HepG2 (cell line): ENCODE data around the gene GLO1. TPM values are rescaled to one million over a fixed set of nuclear protein-coding genes. Genes with fewer than 3 reads are reported as not detected.

ENCODE experiments used
- ATAC-seq: fragments of 200-7000 bp; cut with Tn5 transposase; 3 replicates; pipeline ENCODE4 v1.9.1; 2020; ENCODE audit warnings: mild to moderate bottlenecking, moderate library complexity
- BruUV-seq: library from RNA; stranded (reverse); fragments of 400-500 nt; replicated peaks from 2 replicates; lab custom pipeline; 2021; lab: Mats Ljungman, UMichigan
- CTCF ChIA-PET: fragments of 300-600 bp; formaldehyde crosslinking; extraction: SDS; loops from one replicate; lab custom pipeline; 2021; ENCODE audit warnings: low total read pairs, inconsistent platforms, low intra/inter-chr PET ratio; lab: Yijun Ruan, JAX
- POLR2A ChIA-PET: fragments of 350-600 bp; sonication (Branson Sonifier 250); formaldehyde crosslinking; loops from one replicate; lab custom pipeline; 2020; ENCODE audit warnings: antibody characterized with exemption, inconsistent platforms; lab: Yijun Ruan, JAX
- DNase-seq: peaks from one replicate; pipeline ENCODE4 v3.0.0-alpha.2; 2015; ENCODE audit warnings: low spot score
- FAIRE-seq: peaks from 3 replicates; lab custom pipeline; 2011; peaks lifted over from hg19 to GRCh38; lab: Jason Lieb, UNC
- H2AFZ ChIP-seq: one replicate; pipeline ENCODE4 v1.6.1; 2011; ENCODE audit warnings: low read length, inconsistent platforms
- H3K27ac ChIP-seq: fragments of 300-600 bp; 3 replicates; pipeline ENCODE4 v1.8.0; 2011; ENCODE audit warnings: mixed run types, mild to moderate bottlenecking, mixed read lengths, low read length, inconsistent platforms; ENCODE audit not compliant: insufficient read depth; ENCODE audit errors: extremely low read length
- H3K27me3 ChIP-seq, 2 experiments: fragments of 200-600 bp in 1 of 2; 2 replicates in 1 of 2; 3 replicates in 1 of 2; pipeline versions ENCODE4 v1.6.0 to v1.8.0; 2011; ENCODE audit warnings: low read length in 2 of 2, mild to moderate bottlenecking in 2 of 2, moderate library complexity in 2 of 2, inconsistent platforms in 1 of 2; ENCODE audit not compliant: insufficient read depth in 2 of 2, control insufficient read depth in 1 of 2
- H3K36me3 ChIP-seq, 2 experiments: fragments of 200-600 bp in 1 of 2; replicated peaks in 1 of 2; 2 replicates in 1 of 2; 3 replicates in 1 of 2; pipeline versions ENCODE4 v1.5.1 to v1.8.0; 2011; ENCODE audit warnings: low read length in 2 of 2, inconsistent platforms in 1 of 2; ENCODE audit not compliant: insufficient read depth in 2 of 2, control insufficient read depth in 1 of 2
- H3K4me1 ChIP-seq: 2 replicates; pipeline ENCODE4 v1.5.1; 2012; ENCODE audit warnings: low read length, inconsistent platforms; ENCODE audit not compliant: insufficient read depth
- H3K4me2 ChIP-seq: 2 replicates; pipeline ENCODE4 v1.6.0; 2011; ENCODE audit warnings: low read depth, low read length, inconsistent platforms
- H3K4me3 ChIP-seq, 3 experiments: fragments of 200-600 bp in 1 of 3; sonication (generic), shearing (Covaris generic) in 1 of 3; replicated peaks in 1 of 3; 2 replicates each; pipeline ENCODE4 v1.5.1; 2011 to 2016; ENCODE audit warnings: low read length in 3 of 3, inconsistent platforms in 2 of 3, low read depth in 2 of 3, mild to moderate bottlenecking in 2 of 3, control low read depth in 1 of 3, mixed read lengths in 1 of 3; ENCODE audit not compliant: insufficient read depth in 1 of 3
- H3K79me2 ChIP-seq: one replicate; pipeline ENCODE4 v1.6.1; 2011; ENCODE audit warnings: low read length, inconsistent platforms; ENCODE audit not compliant: insufficient read depth
- H3K9ac ChIP-seq: 2 replicates; pipeline ENCODE4 v1.6.0; 2011; ENCODE audit warnings: mild to moderate bottlenecking, low read depth, low read length, inconsistent platforms; ENCODE audit not compliant: insufficient read depth
- H3K9me3 ChIP-seq: 2 replicates; pipeline ENCODE4 v1.5.1; 2012; ENCODE audit warnings: mild to moderate bottlenecking, low read length
- H4K20me1 ChIP-seq: 2 replicates; pipeline ENCODE4 v1.6.0; 2011; ENCODE audit warnings: inconsistent platforms, mild to moderate bottlenecking, low read length, moderate library complexity; ENCODE audit not compliant: insufficient read depth
- ELF3 ChIP-seq: IDR thresholded peaks from 2 replicates; pipeline ENCODE4 v1.6.1; 2016; ENCODE audit warnings: missing genetic modification reagents, missing compliant biosample characterization
- ZNF670 ChIP-seq: sonication (generic); formaldehyde crosslinking; IDR thresholded peaks from 2 replicates; pipeline ENCODE4 v1.8.0; 2022; ENCODE audit warnings: mild to moderate bottlenecking, missing genetic modification reagents, borderline replicate concordance
- WGBS: methylation state at CpG from one replicate; pipeline ENCODE4 v1.1.6; 2017; ENCODE audit warnings: low lambda C conversion rate; 5-methylcytosine and 5-hydroxymethylcytosine counted together
- in situ Hi-C: cut with HindIII; loops from 2 replicates; pipeline ENCODE4 v1.10.0; 2017; ENCODE audit warnings: low pct_unique_long_range_greater_than_20kb; ENCODE audit not compliant: extremely low pct_ligation_motif_present
- intact Hi-C: fragments of 100-400 bp; cut with micrococcal nuclease; formaldehyde crosslinking; loops from one replicate; pipeline ENCODE4 v1.10.0; 2022; ENCODE audit not compliant: unreplicated experiment
- polyA plus RNA-seq, 8 experiments: library from polyadenylated mRNA; depleted of rRNA in 3 of 8; stranded (reverse) in 7 of 8; unstranded in 1 of 8; fragments of >200 nt; fragmentation: Illumina TruSeq in 4 of 8; extraction: Trizol in 4 of 8; gene quantifications; 2 replicates each; pipeline versions ENCODE4 v1.2.1 to v1.2.3, GENCODE V29; 2011 to 2016; ENCODE audit warnings: low read depth in 4 of 8, missing spikeins in 1 of 8, mixed read lengths in 1 of 8; ENCODE audit not compliant: insufficient read depth in 1 of 8
- total RNA-seq, 5 experiments: library from RNA; depleted of rRNA; stranded (reverse); fragments of >200 nt; fragmentation: Illumina TruSeq; extraction: Trizol; gene quantifications; 2 replicates each; pipeline ENCODE4 v1.2.3, GENCODE V29; 2016; ENCODE audit warnings: low read depth in 1 of 5
- TF ChIP-seq, protein P1 (sequence below): sonication (generic); formaldehyde crosslinking; IDR thresholded peaks from 2 replicates; pipeline ENCODE4 v1.8.1; 2022; ENCODE audit warnings: low read depth, mild to moderate bottlenecking, missing genetic modification reagents

Gene GLO1
- total and polyA plus RNA-seq, 2 of the 13 experiments (the other 11 are each of a cell fraction or from before 2014, with no cell fraction given): 77.1 to 177 TPM

- Histone ChIP-seq H3K79me2 (no peaks in the 10 kb centered on the region), H3K36me3 (no peaks in the 10 kb centered on the region), H3K4me3 (no peak overlapping the region), H3K4me1 (no peaks in the 10 kb centered on the region), H3K27me3 (peaks cover 0 to 9% of the 10 kb centered on the region in 2 experiments; a peak in 1 of 5 replicates), H3K27ac (no peak overlapping the region), H2AFZ (no peak overlapping the region), H4K20me1 (no peaks in the 10 kb centered on the region), H3K9ac (no peak overlapping the region), H3K9me3 (no peaks in the 10 kb centered on the region), H3K4me2 (no peak overlapping the region)
- ATAC-seq: no peak
- in situ Hi-C loops: no loop called here
- 23% methylated on average over 5 of the region's 6 CpGs for WGBS
- no peak for TF ChIP-seq ZNF670
- ChIA-PET CTCF (no interaction called here), POLR2A (interaction anchor here (1.3 kb wide), 1 partner anchor 10 kb away, joined by 3 read pairs; no protein-coding TSS in a partner anchor)
- intact Hi-C loops: no loop called here
- DNase-seq: no peak
- BruUV-seq: no TSS peak
- FAIRE-seq: no peak
Measured at GRCh38 chr6:38713812-38714211, 10.9 kb upstream of the GLO1 start.

- no peak overlapping the region for H3K4me2 ChIP-seq
- no peak for FAIRE-seq
- ChIA-PET POLR2A (no interaction called here), CTCF (no interaction called here)
- no peak overlapping the region for H3K4me3 ChIP-seq
- no peaks in the 10 kb centered on the region for H3K79me2 ChIP-seq
- H2AFZ ChIP-seq: no peak overlapping the region
- intact Hi-C loops: no loop called here
- H3K27me3 ChIP-seq: 0 out of 5 replicates have a peak, but pooled peaks cover 0 to under 1% of the 10 kb centered on the region in 2 experiments
- no peaks in the 10 kb centered on the region for H3K4me1 ChIP-seq
- H4K20me1 ChIP-seq: no peaks in the 10 kb centered on the region
- 52% methylated on average over 2 of the region's 2 CpGs for WGBS
- no peak for DNase-seq
- peak; percentile 28; the same call in 1 of the 2 replicates for TF ChIP-seq ELF3 (CRISPR knock-in tag)
- TF ChIP-seq, protein P1, sequence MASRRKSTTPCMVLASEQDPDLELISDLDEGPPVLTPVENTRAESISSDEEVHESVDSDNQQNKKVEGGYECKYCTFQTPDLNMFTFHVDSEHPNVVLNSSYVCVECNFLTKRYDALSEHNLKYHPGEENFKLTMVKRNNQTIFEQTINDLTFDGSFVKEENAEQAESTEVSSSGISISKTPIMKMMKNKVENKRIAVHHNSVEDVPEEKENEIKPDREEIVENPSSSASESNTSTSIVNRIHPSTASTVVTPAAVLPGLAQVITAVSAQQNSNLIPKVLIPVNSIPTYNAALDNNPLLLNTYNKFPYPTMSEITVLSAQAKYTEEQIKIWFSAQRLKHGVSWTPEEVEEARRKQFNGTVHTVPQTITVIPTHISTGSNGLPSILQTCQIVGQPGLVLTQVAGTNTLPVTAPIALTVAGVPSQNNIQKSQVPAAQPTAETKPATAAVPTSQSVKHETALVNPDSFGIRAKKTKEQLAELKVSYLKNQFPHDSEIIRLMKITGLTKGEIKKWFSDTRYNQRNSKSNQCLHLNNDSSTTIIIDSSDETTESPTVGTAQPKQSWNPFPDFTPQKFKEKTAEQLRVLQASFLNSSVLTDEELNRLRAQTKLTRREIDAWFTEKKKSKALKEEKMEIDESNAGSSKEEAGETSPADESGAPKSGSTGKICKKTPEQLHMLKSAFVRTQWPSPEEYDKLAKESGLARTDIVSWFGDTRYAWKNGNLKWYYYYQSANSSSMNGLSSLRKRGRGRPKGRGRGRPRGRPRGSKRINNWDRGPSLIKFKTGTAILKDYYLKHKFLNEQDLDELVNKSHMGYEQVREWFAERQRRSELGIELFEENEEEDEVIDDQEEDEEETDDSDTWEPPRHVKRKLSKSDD (CRISPR knock-in tag): no peak
- H3K27ac ChIP-seq: no peak overlapping the region
- ATAC-seq: no peak
- H3K36me3 ChIP-seq: no peaks in the 10 kb centered on the region
- H3K9ac ChIP-seq: no peak overlapping the region
- in situ Hi-C loops: no loop called here
- H3K9me3 ChIP-seq: no peaks in the 10 kb centered on the region
- no TSS peak for BruUV-seq
Measured at GRCh38 chr6:38708496-38708895, 5.6 kb upstream of the GLO1 start.
